GM19468 (cell line): ENCODE measurements around the gene SLC24A3.

ENCODE experiments used
- ATAC-seq: cut with Tn5 transposase; IDR thresholded peaks from one replicate; pipeline ENCODE4 v1.9.1; 2021; ENCODE audit warnings: mild to moderate bottlenecking, moderate library complexity, moderate number of reproducible peaks; ENCODE audit not compliant: unreplicated experiment; ENCODE audit errors: extremely low read depth

Gene SLC24A3

GRCh38 chr20:19562426-19562825 lies 350.0 kb downstream of the SLC24A3 start:
- ATAC-seq = no peak

GRCh38 chr20:19564261-19564660 lies 351.8 kb downstream of the SLC24A3 start:
- no peak for ATAC-seq

GRCh38 chr20:19565736-19566135 lies 353.3 kb downstream of the SLC24A3 start:
- no peak for ATAC-seq

GRCh38 chr20:19566226-19566945 lies 353.9 kb downstream of the SLC24A3 start:
- ATAC-seq = no peak

- ATAC-seq = no peak
Measured at GRCh38 chr20:19568128-19568527, 355.7 kb downstream of the SLC24A3 start.

GRCh38 chr20:19571996-19572395 lies 359.6 kb downstream of the SLC24A3 start:
- no peak for ATAC-seq

GRCh38 chr20:19577692-19578091 lies 365.2 kb downstream of the SLC24A3 start:
- ATAC-seq = no peak

- no peak for ATAC-seq
Measured at GRCh38 chr20:19582782-19583181, 370.3 kb downstream of the SLC24A3 start.

- ATAC-seq = no peak
Measured at GRCh38 chr20:19583532-19584175, 371.2 kb downstream of the SLC24A3 start.

GRCh38 chr20:19588241-19588640 lies 375.8 kb downstream of the SLC24A3 start:
- no peak for ATAC-seq

GRCh38 chr20:19588732-19589131 lies 376.3 kb downstream of the SLC24A3 start:
- no peak for ATAC-seq

- no peak for ATAC-seq
Measured at GRCh38 chr20:19589787-19590362, 377.4 kb downstream of the SLC24A3 start.

- no peak for ATAC-seq
Measured at GRCh38 chr20:19590382-19590781, 377.9 kb downstream of the SLC24A3 start.

- no peak for ATAC-seq
Measured at GRCh38 chr20:19593762-19594161, 381.3 kb downstream of the SLC24A3 start.

- no peak for ATAC-seq
Measured at GRCh38 chr20:19594896-19595295, 382.5 kb downstream of the SLC24A3 start.

GRCh38 chr20:19598117-19598850 lies 385.8 kb downstream of the SLC24A3 start:
- no peak for ATAC-seq

GRCh38 chr20:19599200-19599599 lies 386.8 kb downstream of the SLC24A3 start:
- no peak for ATAC-seq

GRCh38 chr20:19600042-19600441 lies 387.6 kb downstream of the SLC24A3 start:
- no peak for ATAC-seq

GRCh38 chr20:19601126-19601810 lies 388.8 kb downstream of the SLC24A3 start:
- ATAC-seq = no peak

GRCh38 chr20:19602675-19603375 lies 390.4 kb downstream of the SLC24A3 start:
- ATAC-seq = no peak
